ENCODE results near the gene BTN1A1.

Gene BTN1A1

DNA sequence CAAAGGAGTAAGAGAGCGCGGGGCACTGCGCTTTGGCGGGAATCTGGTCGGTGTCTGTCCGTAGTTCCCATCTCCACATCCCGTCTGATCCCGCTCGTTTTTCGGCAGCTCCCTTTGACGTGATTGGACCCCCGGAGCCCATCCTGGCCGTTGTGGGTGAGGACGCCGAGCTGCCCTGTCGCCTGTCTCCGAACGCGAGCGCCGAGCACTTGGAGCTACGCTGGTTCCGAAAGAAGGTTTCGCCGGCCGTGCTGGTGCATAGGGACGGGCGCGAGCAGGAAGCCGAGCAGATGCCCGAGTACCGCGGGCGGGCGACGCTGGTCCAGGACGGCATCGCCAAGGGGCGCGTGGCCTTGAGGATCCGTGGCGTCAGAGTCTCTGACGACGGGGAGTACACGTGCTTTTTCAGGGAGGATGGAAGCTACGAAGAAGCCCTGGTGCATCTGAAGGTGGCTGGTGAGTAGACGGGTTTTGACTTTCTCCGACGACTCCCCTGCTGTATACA is 1.4 kb downstream of the BTN1A1 start:
- Histone ChIP-seq H2BK15ac (ENCODE audit: low read length) (no peak overlapping the region), H4K8ac (ENCODE audit: low read depth, low read length) (no peak overlapping the region), H3K36me3 (replicated peaks in 1 of 2; ENCODE audit: control insufficient read depth in 2 of 2, insufficient read depth in 2 of 2, low read length in 2 of 2) (no peaks in the 10 kb centered on the region), H2AK5ac (ENCODE audit: low read depth, low read length) (no peak overlapping the region), H3K27ac (replicated peaks; ENCODE audit: low read length) (no peak overlapping the region), H2BK12ac (ENCODE audit: low read length) (no peak overlapping the region), H3K18ac (ENCODE audit: low read length) (peak overlapping the region; percentile 61), H2BK120ac (ENCODE audit: low read depth, low read length) (no peak overlapping the region), H4K91ac (ENCODE audit: low read depth, low read length, poor library complexity) (no peak overlapping the region), H3K9ac (ENCODE audit: low read depth, low read length, poor library complexity) (peak overlapping the region; percentile 47), H3K4me3 (ENCODE audit: low read length in 2 of 2) (peak overlapping the region; percentile 18 to 80), H3K4ac (ENCODE audit: low read length) (no peak overlapping the region), H2BK5ac (ENCODE audit: low read length) (peak overlapping the region; percentile 63), H3K14ac (ENCODE audit: low read length) (peak overlapping the region; percentile 96), H3K23ac (ENCODE audit: low read depth, low read length, poor library complexity) (peak overlapping the region; percentile 12), H3K79me1 (ENCODE audit: low read depth, low read length) (no peaks in the 10 kb centered on the region), H3K9me3 (replicated peaks in 1 of 2; ENCODE audit: control insufficient read depth in 2 of 2, insufficient read depth in 1 of 2, low read depth in 1 of 2, low read length in 2 of 2) (peaks cover 3 to 8% of the 10 kb centered on the region in 2 donors), H3K4me2 (ENCODE audit: insufficient read depth, low read length, poor library complexity, severe bottlenecking) (peak overlapping the region; percentile 51), H2AFZ (ENCODE audit: low read length) (peak overlapping the region; percentile 92), H3K27me3 (ENCODE audit: control insufficient read depth in 3 of 3, insufficient read depth in 3 of 3, low read depth in 1 of 3, low read length in 3 of 3) (peaks cover 4 to 71% (median 20%) of the 10 kb centered on the region in 3 experiments), H3K4me1 (ENCODE audit: control insufficient read depth in 2 of 2, insufficient read depth in 1 of 2, low read depth in 1 of 2, low read length in 2 of 2) (peaks cover 0 to 7% of the 10 kb centered on the region in 2 donors)
- no peak for DNase-seq (ENCODE audit: low spot score)
- WGBS, 2 donors (ENCODE audit: extremely low coverage in 2 of 2, insufficient read length in 2 of 2, insufficient replicate concordance in 1 of 2) = no CpG with 5 or more reads among the region's 49 CpGs

DNA sequence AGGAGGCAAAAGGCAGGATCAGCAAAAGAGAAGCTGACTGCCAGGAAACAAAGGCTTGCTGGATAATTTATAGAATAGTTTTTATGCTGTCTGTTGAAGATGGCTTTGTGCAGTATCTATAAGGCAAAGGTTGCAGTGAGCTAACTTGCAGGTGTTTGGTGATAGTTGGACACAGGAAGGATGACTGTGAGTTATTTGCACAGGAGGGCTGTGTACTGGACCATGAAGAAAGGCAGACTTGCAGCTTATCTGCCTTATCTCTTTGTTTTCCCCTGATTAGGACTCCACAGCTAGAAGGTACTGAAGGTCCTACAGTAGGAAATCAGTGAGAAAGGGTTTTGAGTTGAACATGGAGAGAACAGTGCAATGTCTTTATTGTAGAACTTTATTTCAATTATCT is 2.1 kb downstream of the BTN1A1 start:
- no peak overlapping the region for H4K91ac ChIP-seq (ENCODE audit: low read depth, low read length, poor library complexity)
- H3K9me3 ChIP-seq (replicated peaks in 1 of 2; ENCODE audit: control insufficient read depth in 2 of 2, insufficient read depth in 1 of 2, low read depth in 1 of 2, low read length in 2 of 2) = peaks cover 3 to 8% of the 10 kb centered on the region in 2 donors
- H2BK15ac ChIP-seq (ENCODE audit: low read length) = no peak overlapping the region
- H3K4me2 ChIP-seq (ENCODE audit: insufficient read depth, low read length, poor library complexity, severe bottlenecking) = no peak overlapping the region
- no peak overlapping the region for H3K4me3 ChIP-seq (ENCODE audit: low read length in 2 of 2)
- H3K4ac ChIP-seq (ENCODE audit: low read length) = no peak overlapping the region
- H3K18ac ChIP-seq (ENCODE audit: low read length) = no peak overlapping the region
- H3K27ac ChIP-seq (replicated peaks; ENCODE audit: low read length) = no peak overlapping the region
- no peak overlapping the region for H4K8ac ChIP-seq (ENCODE audit: low read depth, low read length)
- H3K27me3 ChIP-seq (ENCODE audit: control insufficient read depth in 3 of 3, insufficient read depth in 3 of 3, low read depth in 1 of 3, low read length in 3 of 3) = peaks cover 4 to 70% (median 20%) of the 10 kb centered on the region in 3 experiments
- no peak overlapping the region for H2AFZ ChIP-seq (ENCODE audit: low read length)
- peaks cover 0 to 7% of the 10 kb centered on the region in 2 donors for H3K4me1 ChIP-seq (ENCODE audit: control insufficient read depth in 2 of 2, insufficient read depth in 1 of 2, low read depth in 1 of 2, low read length in 2 of 2)
- no peak overlapping the region for H2BK12ac ChIP-seq (ENCODE audit: low read length)
- no peak for DNase-seq (ENCODE audit: low spot score)
- no peak overlapping the region for H3K9ac ChIP-seq (ENCODE audit: low read depth, low read length, poor library complexity)
- H3K14ac ChIP-seq (ENCODE audit: low read length) = no peak overlapping the region
- H3K79me1 ChIP-seq (ENCODE audit: low read depth, low read length) = no peaks in the 10 kb centered on the region
- H3K23ac ChIP-seq (ENCODE audit: low read depth, low read length, poor library complexity) = no peak overlapping the region
- H2BK5ac ChIP-seq (ENCODE audit: low read length) = no peak overlapping the region
- H2AK5ac ChIP-seq (ENCODE audit: low read depth, low read length) = no peak overlapping the region
- no peaks in the 10 kb centered on the region for H3K36me3 ChIP-seq (replicated peaks in 1 of 2; ENCODE audit: control insufficient read depth in 2 of 2, insufficient read depth in 2 of 2, low read length in 2 of 2)
- H2BK120ac ChIP-seq (ENCODE audit: low read depth, low read length) = no peak overlapping the region

DNA sequence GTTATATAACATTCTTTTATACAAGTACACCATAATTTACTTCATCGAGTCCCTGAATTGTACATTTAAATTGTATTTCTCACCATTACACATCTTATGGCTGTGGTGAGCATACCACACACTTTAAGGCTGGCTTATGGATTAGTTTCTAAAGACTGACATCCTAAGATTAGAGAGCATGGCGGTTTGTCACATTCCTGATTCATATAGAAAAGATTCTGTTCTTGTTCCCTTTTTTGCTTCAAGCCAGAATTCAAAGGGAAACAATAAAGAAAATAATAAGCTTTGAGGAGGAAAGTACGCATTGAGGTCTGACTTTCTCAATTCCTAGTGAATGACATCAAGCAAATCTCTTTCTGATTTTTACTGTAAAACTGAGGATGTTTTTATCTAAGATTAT is 2.5 kb downstream of the BTN1A1 start:
- Histone ChIP-seq H3K27ac (replicated peaks; ENCODE audit: low read length) (no peak overlapping the region), H4K91ac (ENCODE audit: low read depth, low read length, poor library complexity) (no peak overlapping the region), H2BK120ac (ENCODE audit: low read depth, low read length) (no peak overlapping the region), H3K14ac (ENCODE audit: low read length) (no peak overlapping the region), H3K4ac (ENCODE audit: low read length) (no peak overlapping the region), H3K4me2 (ENCODE audit: insufficient read depth, low read length, poor library complexity, severe bottlenecking) (no peak overlapping the region), H2BK12ac (ENCODE audit: low read length) (no peak overlapping the region), H2BK15ac (ENCODE audit: low read length) (no peak overlapping the region), H4K8ac (ENCODE audit: low read depth, low read length) (no peak overlapping the region), H3K4me1 (ENCODE audit: control insufficient read depth in 2 of 2, insufficient read depth in 1 of 2, low read depth in 1 of 2, low read length in 2 of 2) (peaks cover 0 to 7% of the 10 kb centered on the region in 2 donors), H2BK5ac (ENCODE audit: low read length) (no peak overlapping the region), H2AFZ (ENCODE audit: low read length) (no peak overlapping the region), H3K27me3 (ENCODE audit: control insufficient read depth in 3 of 3, insufficient read depth in 3 of 3, low read depth in 1 of 3, low read length in 3 of 3) (peaks cover 4 to 66% (median 18%) of the 10 kb centered on the region in 3 experiments), H3K36me3 (replicated peaks in 1 of 2; ENCODE audit: control insufficient read depth in 2 of 2, insufficient read depth in 2 of 2, low read length in 2 of 2) (no peaks in the 10 kb centered on the region), H3K9ac (ENCODE audit: low read depth, low read length, poor library complexity) (no peak overlapping the region), H3K79me1 (ENCODE audit: low read depth, low read length) (no peaks in the 10 kb centered on the region), H3K23ac (ENCODE audit: low read depth, low read length, poor library complexity) (no peak overlapping the region), H3K9me3 (replicated peaks in 1 of 2; ENCODE audit: control insufficient read depth in 2 of 2, insufficient read depth in 1 of 2, low read depth in 1 of 2, low read length in 2 of 2) (peaks cover 3 to 8% of the 10 kb centered on the region in 2 donors), H3K4me3 (ENCODE audit: low read length in 2 of 2) (no peak overlapping the region), H3K18ac (ENCODE audit: low read length) (no peak overlapping the region), H2AK5ac (ENCODE audit: low read depth, low read length) (no peak overlapping the region)
- WGBS, 2 donors (ENCODE audit: extremely low coverage in 2 of 2, insufficient read length in 2 of 2, insufficient replicate concordance in 1 of 2) = no CpG with 5 or more reads among the region's 3 CpGs
- no peak for DNase-seq (ENCODE audit: low spot score)

DNA sequence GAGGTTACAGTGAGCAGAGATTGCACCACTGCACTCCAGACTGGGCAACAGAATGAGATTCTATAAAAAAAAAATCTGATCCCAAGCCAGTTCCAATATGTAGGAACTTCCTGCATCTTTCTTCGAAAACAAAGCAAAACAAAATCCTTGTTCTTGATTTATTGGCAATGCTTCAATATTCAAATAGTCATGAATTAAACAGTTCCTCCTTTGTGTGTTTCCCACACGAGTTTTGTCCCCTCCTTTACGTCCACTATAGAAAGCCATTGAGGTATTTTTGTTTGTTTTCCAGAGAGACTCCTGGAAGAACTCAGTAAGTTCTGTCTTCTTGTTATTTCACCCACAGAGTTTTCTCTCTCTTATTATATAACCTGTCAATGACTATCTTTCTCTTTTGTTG is 7.6 kb downstream of the BTN1A1 start:
- WGBS, 2 donors (ENCODE audit: extremely low coverage in 2 of 2, insufficient read length in 2 of 2, insufficient replicate concordance in 1 of 2) = no CpG with 5 or more reads among the region's 3 CpGs
- Histone ChIP-seq H3K36me3 (replicated peaks in 1 of 2; ENCODE audit: control insufficient read depth in 2 of 2, insufficient read depth in 2 of 2, low read length in 2 of 2) (no peaks in the 10 kb centered on the region), H2BK12ac (ENCODE audit: low read length) (no peak overlapping the region), H3K4me1 (ENCODE audit: control insufficient read depth in 2 of 2, insufficient read depth in 1 of 2, low read depth in 1 of 2, low read length in 2 of 2) (no peaks in the 10 kb centered on the region), H3K23ac (ENCODE audit: low read depth, low read length, poor library complexity) (no peak overlapping the region), H2AFZ (ENCODE audit: low read length) (no peak overlapping the region), H3K4me2 (ENCODE audit: insufficient read depth, low read length, poor library complexity, severe bottlenecking) (no peak overlapping the region), H4K8ac (ENCODE audit: low read depth, low read length) (no peak overlapping the region), H3K4me3 (ENCODE audit: low read length in 2 of 2) (no peak overlapping the region), H3K4ac (ENCODE audit: low read length) (no peak overlapping the region), H3K27me3 (ENCODE audit: control insufficient read depth in 3 of 3, insufficient read depth in 3 of 3, low read depth in 1 of 3, low read length in 3 of 3) (peaks cover 0 to 42% (median 0%) of the 10 kb centered on the region in 3 experiments), H2AK5ac (ENCODE audit: low read depth, low read length) (no peak overlapping the region), H4K91ac (ENCODE audit: low read depth, low read length, poor library complexity) (no peak overlapping the region), H3K79me1 (ENCODE audit: low read depth, low read length) (no peaks in the 10 kb centered on the region), H2BK5ac (ENCODE audit: low read length) (no peak overlapping the region), H3K14ac (ENCODE audit: low read length) (no peak overlapping the region), H3K18ac (ENCODE audit: low read length) (no peak overlapping the region), H3K9ac (ENCODE audit: low read depth, low read length, poor library complexity) (no peak overlapping the region), H2BK120ac (ENCODE audit: low read depth, low read length) (no peak overlapping the region), H3K9me3 (replicated peaks in 1 of 2; ENCODE audit: control insufficient read depth in 2 of 2, insufficient read depth in 1 of 2, low read depth in 1 of 2, low read length in 2 of 2) (no peaks in the 10 kb centered on the region), H2BK15ac (ENCODE audit: low read length) (no peak overlapping the region), H3K27ac (replicated peaks; ENCODE audit: low read length) (no peak overlapping the region)
- DNase-seq (ENCODE audit: low spot score) = no peak
